ENCODE data around the gene PITPNM1. TPM values are rescaled to one million over a fixed set of nuclear protein-coding genes. Genes with fewer than 3 reads are reported as not detected.
A peak's percentile ranks its signal among the peaks of the same experiment; 100 is the strongest.
"Not testable (repeated sequence)": the region's sequence is repeated elsewhere in the genome, so short reads cannot be mapped to it uniquely, and the experiment has no call there.

Gene PITPNM1
- total RNA-seq, 1 donor from 2014 or later, result 55.8 TPM

DNA sequence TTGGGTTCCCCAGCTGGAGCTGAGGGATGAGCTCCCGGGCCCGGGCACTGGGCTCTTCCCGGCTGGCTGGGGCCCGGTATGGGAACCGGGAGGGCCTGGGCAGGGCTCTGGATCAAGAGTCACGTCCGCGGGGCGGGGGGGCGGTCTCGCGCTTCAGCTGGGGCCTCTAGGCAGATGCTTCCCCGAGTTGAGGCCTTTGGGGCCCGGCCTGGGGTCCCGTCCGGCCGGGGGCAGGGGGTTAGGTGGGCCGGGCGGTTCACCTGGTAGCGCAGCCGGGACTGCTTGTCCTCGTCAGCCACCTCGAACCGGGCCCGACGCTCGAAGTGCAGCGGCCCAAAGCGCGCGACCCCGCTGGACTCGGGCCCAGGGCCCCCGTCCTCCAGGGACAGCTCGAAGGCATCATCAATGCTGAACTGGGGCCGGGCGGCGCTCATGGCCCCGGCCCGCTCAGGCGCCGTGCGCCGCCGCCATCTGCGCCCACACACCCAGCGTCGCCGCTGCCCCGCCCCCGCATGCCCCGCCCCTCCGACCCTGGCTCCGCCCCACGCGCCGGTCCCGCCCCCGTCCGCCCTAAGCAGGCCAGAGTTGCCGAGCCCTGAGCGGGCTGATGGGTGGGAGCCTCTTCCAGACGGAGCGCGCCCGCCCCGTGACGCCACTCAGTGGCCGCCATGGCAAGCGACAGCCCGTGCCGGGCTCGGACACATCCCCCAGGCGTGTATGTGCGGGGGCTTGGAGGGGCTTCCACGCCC lies 36.2 kb downstream of the PITPNM1 start, which contains the start of gene TMEM134:
Gene TMEM134 (minus strand): TSS at position 493 of the 749 bp plus-strand sequence. CDS start 59 bp downstream, at position 434.
- no peaks in the 10 kb centered on the region for H3K36me3 Mint-ChIP-seq
- DNase-seq (ENCODE audit: low spot score in 2 of 2, unreplicated experiment in 2 of 2), result peak; percentile 89 to 92
- peak within 1 kb of the TSS; percentile 90 for H3K27ac Mint-ChIP-seq
- H3K4me3 Mint-ChIP-seq, result peak within 1 kb of the TSS; percentile 87
- peaks cover 23% of the 10 kb centered on the region for H3K4me1 Mint-ChIP-seq
- TF ChIP-seq, protein P1, sequence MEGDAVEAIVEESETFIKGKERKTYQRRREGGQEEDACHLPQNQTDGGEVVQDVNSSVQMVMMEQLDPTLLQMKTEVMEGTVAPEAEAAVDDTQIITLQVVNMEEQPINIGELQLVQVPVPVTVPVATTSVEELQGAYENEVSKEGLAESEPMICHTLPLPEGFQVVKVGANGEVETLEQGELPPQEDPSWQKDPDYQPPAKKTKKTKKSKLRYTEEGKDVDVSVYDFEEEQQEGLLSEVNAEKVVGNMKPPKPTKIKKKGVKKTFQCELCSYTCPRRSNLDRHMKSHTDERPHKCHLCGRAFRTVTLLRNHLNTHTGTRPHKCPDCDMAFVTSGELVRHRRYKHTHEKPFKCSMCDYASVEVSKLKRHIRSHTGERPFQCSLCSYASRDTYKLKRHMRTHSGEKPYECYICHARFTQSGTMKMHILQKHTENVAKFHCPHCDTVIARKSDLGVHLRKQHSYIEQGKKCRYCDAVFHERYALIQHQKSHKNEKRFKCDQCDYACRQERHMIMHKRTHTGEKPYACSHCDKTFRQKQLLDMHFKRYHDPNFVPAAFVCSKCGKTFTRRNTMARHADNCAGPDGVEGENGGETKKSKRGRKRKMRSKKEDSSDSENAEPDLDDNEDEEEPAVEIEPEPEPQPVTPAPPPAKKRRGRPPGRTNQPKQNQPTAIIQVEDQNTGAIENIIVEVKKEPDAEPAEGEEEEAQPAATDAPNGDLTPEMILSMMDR (IDR thresholded peaks at IDR 0.05; ENCODE audit: unreplicated experiment), result no peak
- H3K27me3 Mint-ChIP-seq (ENCODE audit: low read depth), result no peaks in the 10 kb centered on the region
- H3K9me3 Mint-ChIP-seq, result no peaks in the 10 kb centered on the region

DNA sequence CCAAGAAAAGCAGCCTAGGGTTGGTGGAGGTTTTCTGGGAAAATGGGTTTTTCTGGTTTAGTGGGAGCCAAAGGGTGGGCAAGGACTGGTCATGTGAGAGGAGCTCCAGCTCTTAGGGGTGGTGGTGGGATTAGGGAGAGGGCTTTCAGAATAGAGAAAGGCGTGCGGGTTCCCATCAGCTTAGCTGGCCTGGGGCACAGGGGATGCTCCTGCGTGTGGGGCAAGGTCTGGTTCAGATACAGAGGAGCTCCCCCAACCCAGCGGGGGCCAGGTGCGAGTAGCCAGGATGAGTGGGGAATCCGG lies 36.8 kb downstream of the PITPNM1 start:
- Mint-ChIP-seq H3K4me1 (peaks cover 23% of the 10 kb centered on the region), H3K36me3 (no peaks in the 10 kb centered on the region), H3K4me3 (peak overlapping the region; percentile 87), H3K9me3 (no peaks in the 10 kb centered on the region), H3K27me3 (ENCODE audit: low read depth) (no peaks in the 10 kb centered on the region), H3K27ac (peak overlapping the region; percentile 90)
- TF ChIP-seq, protein P1 (IDR thresholded peaks at IDR 0.05; ENCODE audit: unreplicated experiment), result no peak
- no peak for DNase-seq (ENCODE audit: low spot score in 2 of 2, unreplicated experiment in 2 of 2)

DNA sequence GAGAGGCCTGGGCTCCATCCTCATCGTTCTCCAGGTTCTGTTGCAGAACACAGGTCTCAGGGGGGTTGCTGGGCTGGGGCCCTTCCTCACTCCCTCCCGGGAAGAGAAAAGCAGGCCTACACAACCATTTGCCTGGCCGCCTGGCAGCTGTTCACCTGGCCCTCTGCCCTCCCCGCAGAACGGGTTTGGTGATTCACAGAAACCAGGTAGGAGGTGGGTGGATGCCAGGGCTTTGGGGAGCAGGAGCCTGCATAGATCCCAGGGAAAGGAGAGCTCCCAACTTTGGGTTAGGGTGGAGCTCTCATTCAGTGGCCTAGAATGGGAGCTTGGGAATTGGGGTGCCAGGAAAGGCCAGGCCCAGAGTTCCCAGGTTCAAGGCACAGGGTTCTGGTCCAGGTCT lies 37.1 kb downstream of the PITPNM1 start:
- Mint-ChIP-seq H3K27ac (peak overlapping the region; percentile 90), H3K4me3 (peak overlapping the region; percentile 87), H3K4me1 (peaks cover 23% of the 10 kb centered on the region), H3K36me3 (no peaks in the 10 kb centered on the region), H3K9me3 (no peaks in the 10 kb centered on the region), H3K27me3 (ENCODE audit: low read depth) (no peaks in the 10 kb centered on the region)
- TF ChIP-seq, protein P1 (IDR thresholded peaks at IDR 0.05; ENCODE audit: unreplicated experiment), result no peak
- DNase-seq (ENCODE audit: low spot score in 2 of 2, unreplicated experiment in 2 of 2), result no peak

DNA sequence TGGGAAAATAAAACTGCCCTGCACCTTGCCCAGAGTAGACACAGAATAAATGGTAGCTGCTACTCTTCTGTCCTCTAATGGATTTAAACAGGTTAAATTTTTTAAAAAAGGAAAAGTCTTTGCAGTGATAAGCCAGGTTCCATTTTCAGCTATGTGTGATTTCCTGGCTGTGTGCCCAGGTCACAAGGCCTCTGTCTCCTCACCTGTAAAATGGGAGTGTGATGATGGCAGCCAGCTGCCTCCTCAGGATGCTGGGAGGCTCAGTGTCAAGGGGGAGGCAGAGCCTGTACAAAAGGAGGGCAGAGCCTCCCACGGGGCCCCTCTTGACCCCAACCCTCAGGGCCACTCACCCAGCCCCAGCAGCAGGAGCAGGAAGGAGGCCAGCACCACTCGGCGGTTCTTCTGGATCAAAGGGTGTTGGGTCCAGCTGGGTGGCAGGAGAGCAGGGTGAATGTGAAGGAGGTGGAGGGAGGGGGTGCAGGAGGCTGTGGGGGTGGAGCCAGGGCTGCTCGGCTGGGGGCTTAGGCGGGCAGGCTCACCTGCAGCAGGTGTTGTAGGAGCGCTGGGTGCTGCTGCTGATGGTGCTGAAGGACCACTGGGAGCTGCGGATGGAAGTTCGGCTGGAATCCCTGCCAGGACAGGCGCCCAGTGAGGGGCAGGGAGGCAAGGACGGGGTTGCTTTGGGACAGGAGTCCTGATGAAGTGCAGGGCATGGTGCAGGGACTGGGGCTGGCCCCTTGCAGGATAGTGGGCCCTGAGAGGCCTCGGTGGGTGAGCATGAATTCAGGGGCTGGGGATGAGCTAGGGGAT lies 38.0 kb downstream of the PITPNM1 start:
- H3K36me3 Mint-ChIP-seq, result no peaks in the 10 kb centered on the region
- TF ChIP-seq, protein P1 (IDR thresholded peaks at IDR 0.05; ENCODE audit: unreplicated experiment), result no peak
- peak overlapping the region; percentile 87 for H3K4me3 Mint-ChIP-seq
- peak overlapping the region; percentile 90 for H3K27ac Mint-ChIP-seq
- no peaks in the 10 kb centered on the region for H3K27me3 Mint-ChIP-seq (ENCODE audit: low read depth)
- H3K9me3 Mint-ChIP-seq, result no peaks in the 10 kb centered on the region
- peaks cover 23% of the 10 kb centered on the region for H3K4me1 Mint-ChIP-seq
- DNase-seq (ENCODE audit: low spot score in 2 of 2, unreplicated experiment in 2 of 2), result no peak

DNA sequence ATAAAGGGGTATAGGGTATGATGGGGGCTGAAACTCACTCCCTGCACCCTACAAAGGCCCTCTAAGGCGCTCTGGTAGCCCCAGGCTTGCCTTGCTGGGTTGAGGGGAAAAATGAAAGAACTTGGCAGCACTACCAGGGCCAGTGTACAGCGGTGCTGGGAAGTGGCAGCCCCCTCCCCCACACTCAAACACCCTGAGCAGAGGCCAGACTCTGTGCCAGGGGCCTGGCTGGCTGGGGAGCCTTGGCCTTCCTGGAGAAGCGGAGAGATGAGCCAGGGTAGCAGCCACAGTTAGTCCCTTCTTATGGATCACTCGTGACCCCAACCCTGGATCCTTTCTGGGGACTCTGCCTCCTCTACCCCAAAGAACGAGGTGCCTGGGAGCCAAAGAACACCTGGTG lies 38.8 kb downstream of the PITPNM1 start:
- Mint-ChIP-seq H3K9me3 (no peaks in the 10 kb centered on the region), H3K4me1 (peaks cover 23% of the 10 kb centered on the region), H3K27ac (peak overlapping the region; percentile 16), H3K36me3 (no peaks in the 10 kb centered on the region), H3K4me3 (no peak overlapping the region), H3K27me3 (ENCODE audit: low read depth) (no peaks in the 10 kb centered on the region)
- DNase-seq (ENCODE audit: low spot score in 2 of 2, unreplicated experiment in 2 of 2), result no peak
- TF ChIP-seq, protein P1 (IDR thresholded peaks at IDR 0.05; ENCODE audit: unreplicated experiment), result no peak

DNA sequence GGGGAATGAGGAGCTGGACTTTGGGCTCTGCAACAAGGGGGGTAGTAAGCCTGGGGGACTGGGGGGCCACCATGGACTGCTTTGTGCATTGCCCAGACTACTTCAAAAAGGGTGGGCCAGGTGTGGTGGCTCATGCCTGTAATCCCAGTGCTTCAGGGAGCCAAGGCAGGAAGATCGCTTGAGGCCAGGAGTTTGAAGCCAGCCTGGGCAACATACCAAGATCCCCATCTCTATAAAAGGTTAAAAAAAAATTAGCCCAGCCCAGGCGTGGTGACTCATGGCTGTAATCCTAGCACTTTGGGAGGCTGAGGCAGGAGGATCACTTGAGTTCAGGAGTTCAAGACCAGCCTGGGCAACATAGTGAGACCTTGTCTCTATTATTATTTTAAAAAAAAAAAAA lies 39.6 kb downstream of the PITPNM1 start:
- H3K9me3 Mint-ChIP-seq; DNase-seq (ENCODE audit: low spot score in 2 of 2, unreplicated experiment in 2 of 2): not testable (repeated sequence)
- H3K27ac Mint-ChIP-seq, result peak overlapping the region; percentile 95

More for the DNA sequence above, 39.6 kb downstream of the PITPNM1 start:
- not testable (repeated sequence) for H3K27me3 Mint-ChIP-seq (ENCODE audit: low read depth); H3K36me3 Mint-ChIP-seq
- peak overlapping the region; percentile 78 for H3K4me3 Mint-ChIP-seq
- H3K4me1 Mint-ChIP-seq, result peaks cover 23% of the 10 kb centered on the region
